Stimulated activated CD8-positive, alpha-beta memory T cell treated with anti-CD3 and anti-CD28 coated beads, Interleukin-2, amount 100 ng/mL, for 1 hour (primary cell): ENCODE results near the gene TP53TG5.

ENCODE experiments used
- DNase-seq, 2 donors: peaks; one replicate each; pipeline ENCODE4 v3.0.0-alpha.2; 2020; ENCODE audit warnings: low read depth in 2 of 2

TP53TG5 gene

GRCh38 chr20:45378191-45378590 lies at the start of gene TP53TG5:
TP53TG5 (minus strand) TSS chr20:45378325; CDS start chr20:45378236, 89 bp downstream.
- DNase-seq: no peak

DNA sequence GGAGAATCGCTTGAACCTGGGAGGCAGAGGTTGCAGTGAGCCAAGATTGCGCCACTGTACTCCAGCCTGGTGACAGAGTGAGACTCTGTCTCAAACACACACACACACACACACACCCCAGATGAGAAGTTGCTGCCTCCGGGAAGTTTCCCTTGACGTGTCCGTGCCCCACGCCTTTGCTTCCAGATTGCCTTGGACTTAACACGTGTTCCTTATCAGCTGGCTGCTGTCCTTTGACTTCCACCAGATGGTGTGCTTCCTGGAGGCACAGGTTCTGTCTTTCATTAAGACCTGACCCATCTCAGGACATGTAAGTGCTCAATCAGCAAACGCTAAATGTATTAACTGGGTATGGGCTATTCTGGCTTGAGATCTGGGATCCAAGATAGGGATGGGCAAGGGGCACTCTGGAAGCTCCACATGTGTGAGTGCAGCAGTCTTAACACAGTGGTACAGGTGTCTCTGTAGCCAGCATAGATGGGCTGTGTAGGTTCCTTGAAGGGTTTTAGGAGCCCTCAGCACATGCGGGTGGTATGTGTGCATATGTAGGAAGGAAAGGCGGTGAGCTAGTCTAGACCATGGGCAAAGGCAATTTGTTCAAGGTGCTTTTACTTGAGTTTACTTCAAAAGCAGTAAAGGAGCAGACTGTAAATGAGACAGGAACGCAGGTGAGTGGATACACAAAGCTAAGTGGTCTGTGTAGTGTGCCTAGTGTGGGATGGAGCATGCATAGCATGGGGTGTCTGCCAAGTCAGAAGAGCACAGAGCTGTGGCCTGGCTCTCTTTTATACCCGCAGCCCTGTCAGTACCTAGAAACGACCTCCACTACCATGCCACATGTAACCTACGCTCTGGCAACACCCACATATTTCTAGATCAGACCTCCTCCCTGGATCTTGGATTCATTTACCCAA lies 49.4 kb upstream of the TP53TG5 start:
- no peak for DNase-seq

GRCh38 chr20:45426320-45427016 lies 48.3 kb upstream of the TP53TG5 start:
- DNase-seq: no peak

DNA sequence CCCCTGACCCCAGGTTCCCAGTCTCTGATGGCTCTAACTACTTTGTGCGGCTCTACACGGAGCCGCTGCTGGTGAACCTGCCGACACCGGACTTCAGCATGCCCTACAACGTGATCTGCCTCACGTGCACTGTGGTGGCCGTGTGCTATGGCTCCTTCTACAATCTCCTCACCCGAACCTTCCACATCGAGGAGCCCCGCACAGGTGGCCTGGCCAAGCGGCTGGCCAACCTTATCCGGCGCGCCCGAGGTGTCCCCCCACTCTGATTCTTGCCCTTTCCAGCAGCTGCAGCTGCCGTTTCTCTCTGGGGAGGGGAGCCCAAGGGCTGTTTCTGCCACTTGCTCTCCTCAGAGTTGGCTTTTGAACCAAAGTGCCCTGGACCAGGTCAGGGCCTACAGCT lies 47.4 kb upstream of the TP53TG5 start:
- no peak for DNase-seq

DNA sequence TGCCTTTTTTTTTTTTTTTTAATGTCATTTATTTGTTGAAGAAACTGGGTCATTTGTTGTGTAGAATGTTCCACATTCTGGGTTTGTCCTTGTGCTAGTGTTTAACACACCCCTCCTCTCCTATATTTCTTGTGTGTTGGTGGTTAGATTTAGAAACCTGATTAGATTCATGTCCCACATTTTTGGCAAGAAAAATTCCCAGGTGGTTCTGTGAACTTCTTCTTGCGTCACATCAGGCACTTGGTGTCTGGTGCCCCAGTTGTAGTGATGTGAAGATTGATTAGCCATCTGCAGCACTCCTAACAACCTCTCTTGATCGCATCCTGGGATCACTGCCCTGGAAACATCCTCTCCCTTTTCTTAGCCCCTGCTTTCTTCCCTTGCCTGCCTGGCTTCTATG lies 45.6 kb upstream of the TP53TG5 start:
- no peak for DNase-seq

GRCh38 chr20:45420125-45420524 lies 42.0 kb upstream of the TP53TG5 start:
- DNase-seq: no peak

DNA sequence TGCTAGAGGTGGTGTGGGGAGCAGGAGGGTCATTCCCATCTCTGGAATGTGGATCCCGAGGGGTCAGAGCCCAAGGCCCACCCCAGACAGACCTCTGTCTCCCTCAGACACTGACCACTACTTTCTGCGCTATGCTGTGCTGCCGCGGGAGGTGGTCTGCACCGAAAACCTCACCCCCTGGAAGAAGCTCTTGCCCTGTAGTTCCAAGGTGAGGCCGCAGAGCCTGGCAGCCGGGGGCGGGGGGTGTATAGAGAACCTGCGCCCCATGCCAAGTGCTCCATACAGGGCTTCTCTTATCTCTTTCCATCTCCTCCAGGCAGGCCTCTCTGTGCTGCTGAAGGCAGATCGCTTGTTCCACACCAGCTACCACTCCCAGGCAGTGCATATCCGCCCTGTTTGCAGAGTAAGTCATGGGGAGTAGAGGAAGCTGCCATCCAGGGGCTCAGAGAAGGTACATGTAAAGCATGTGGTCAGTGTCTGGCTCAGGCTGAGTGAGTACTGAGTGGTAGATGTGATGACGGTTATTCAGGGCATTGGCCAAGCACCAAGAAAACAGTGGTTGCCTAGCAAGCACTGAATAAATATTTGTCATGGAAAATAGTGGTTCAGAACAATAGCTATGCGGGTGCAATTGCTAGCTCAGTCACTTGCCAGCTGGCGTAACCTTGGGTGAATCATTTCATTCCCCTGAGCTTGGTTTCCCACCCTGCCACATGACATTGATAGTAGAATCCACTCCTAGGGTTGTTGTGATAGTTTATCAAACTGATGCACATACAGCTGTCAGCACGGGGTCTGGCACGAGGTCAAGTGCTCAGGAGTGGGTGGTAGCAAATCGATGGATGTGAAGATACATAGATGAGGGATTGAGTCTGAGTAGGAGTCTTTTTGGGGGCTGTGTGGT lies 41.3 kb upstream of the TP53TG5 start:
- DNase-seq: no peak

GRCh38 chr20:45416917-45417316 lies 38.8 kb upstream of the TP53TG5 start:
- no peak for DNase-seq

DNA sequence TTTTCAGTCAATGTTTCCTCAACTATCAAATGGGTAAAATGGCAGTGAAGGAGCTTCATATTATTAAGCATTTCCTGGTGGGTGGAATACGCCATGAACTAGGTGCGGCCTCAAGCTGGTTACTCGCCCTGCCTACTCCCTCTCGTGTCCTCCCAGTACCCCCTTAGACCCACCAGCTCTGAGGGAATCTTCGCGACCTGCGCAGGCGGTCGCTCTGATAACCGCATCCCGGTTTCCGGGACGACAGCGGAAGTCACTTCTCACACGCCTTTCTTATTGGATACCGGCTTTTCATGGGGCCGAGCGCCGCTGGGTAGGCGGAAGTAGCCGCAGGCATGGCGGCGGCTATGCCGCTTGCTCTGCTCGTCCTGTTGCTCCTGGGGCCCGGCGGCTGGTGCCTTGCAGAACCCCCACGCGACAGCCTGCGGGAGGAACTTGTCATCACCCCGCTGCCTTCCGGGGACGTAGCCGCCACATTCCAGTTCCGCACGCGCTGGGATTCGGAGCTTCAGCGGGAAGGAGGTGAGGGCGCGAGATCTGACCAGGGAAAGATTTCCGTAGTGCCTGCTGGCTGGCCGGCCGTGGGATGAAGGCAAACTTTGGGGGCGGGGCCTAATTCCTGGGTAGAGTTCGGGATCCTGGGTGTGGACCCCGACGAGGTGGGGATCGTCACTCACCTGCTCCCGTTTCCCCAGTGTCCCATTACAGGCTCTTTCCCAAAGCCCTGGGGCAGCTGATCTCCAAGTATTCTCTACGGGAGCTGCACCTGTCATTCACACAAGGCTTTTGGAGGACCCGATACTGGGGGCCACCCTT lies 37.9 kb upstream of the TP53TG5 start, which contains the start of gene PIGT:
Gene PIGT (plus strand): TSS at position 320 of the 816 bp plus-strand sequence. CDS start 16 bp downstream, at position 336.
- peak; percentile 73 to 77 for DNase-seq

GRCh38 chr20:45413479-45413878 lies 35.4 kb upstream of the TP53TG5 start:
- DNase-seq: no peak

GRCh38 chr20:45412653-45413052 lies 34.5 kb upstream of the TP53TG5 start:
- DNase-seq: no peak

- no peak for DNase-seq
These were observed 32.8 kb upstream of the TP53TG5 start for GRCh38 chr20:45410887-45411286.

DNA sequence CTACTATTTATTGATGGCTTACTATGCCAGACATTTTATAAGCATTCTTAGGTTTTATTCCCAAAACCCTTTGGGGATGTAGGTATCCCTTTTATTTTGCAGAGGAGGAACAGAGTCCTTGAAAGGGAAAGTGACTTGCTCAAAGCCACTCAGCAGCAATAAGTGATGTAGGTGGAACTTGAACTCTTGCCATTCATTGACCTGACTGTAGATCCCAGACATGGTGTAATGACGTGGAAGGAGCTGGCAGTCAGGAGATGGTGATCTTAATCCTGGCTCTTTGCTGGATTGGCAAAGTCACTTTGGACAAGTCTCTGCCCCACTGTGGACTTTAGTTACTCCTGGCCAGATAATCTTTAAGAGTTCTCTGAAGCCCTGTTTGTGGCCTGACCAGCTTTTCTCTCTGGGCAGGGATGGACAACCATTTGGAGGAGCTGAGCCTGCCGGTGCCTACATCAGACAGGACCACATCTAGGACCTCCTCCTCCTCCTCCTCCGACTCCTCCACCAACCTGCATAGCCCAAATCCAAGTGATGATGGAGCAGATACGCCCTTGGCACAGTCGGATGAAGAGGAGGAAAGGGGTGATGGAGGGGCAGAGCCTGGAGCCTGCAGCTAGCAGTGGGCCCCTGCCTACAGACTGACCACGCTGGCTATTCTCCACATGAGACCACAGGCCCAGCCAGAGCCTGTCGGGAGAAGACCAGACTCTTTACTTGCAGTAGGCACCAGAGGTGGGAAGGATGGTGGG lies 31.6 kb upstream of the TP53TG5 start:
- DNase-seq: no peak

GRCh38 chr20:45408646-45409213 lies 30.6 kb upstream of the TP53TG5 start:
- DNase-seq: no peak

- DNase-seq: no peak
These were observed 29.9 kb upstream of the TP53TG5 start, which contains the start of gene DBNDD2 for GRCh38 chr20:45407783-45408645. DBNDD2 (plus strand) TSS chr20:45408289; CDS start chr20:45408468, 179 bp downstream.

DNA sequence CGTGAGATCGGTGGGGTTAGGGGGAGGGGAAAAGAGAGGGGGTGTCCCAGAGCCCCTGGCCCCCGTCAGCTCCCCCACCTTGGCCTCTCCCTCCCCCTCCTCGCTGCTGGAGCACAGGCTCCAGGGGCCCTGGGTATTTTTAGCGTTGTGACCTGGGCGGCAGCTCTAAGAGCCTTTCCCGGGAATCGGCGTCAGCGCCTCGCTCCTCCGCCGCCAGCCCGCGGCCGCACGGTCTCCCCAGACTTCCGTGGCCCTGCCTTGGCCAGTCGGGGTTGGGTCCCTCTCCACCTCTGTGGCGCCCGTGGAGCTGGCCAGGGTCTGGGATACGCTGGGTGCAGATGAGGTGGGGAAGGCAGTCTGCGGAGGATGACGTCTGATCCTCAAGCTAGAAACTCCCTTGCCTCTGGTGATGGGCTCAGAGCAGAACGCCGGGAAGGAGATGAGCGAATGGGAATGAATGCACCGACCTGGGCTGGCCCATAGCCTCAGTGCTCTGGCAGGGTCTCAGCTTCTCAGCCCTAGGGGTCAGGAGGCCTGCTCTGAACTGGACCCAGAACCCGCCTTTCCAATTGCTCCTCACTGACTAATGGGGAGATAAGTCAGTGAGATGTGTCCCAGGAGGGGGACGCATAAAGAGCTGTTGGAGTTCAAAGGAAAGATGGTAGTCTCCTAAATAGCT lies 29.1 kb upstream of the TP53TG5 start:
- no peak for DNase-seq

- peak in 1 of 2 donors; percentile 19 for DNase-seq
These were observed 28.3 kb upstream of the TP53TG5 start for GRCh38 chr20:45406260-45407066.
